ENCODE measurements around the gene NCL.
"Not testable (repeated sequence)": the region's sequence is repeated elsewhere in the genome, so short reads cannot be mapped to it uniquely, and the experiment has no call there.

DNA sequence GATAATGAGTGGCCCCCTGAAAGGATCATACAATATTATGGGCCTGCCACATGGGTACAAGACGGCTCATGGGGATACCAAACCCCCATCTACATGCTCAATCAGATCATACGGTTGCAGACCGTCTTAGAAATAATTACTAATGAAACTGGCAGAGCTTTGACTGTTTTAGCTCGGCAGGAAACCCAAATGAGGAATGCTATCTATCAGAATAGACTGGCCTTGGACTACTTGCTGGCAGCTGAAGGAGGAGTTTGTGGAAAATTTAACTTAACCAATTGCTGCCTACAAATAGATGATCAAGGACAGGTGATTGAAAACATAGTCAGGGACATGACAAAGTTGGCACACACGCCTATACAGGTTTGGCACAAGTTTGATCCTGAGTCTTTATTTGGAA, 56.6 kb downstream of the NCL start:
- TF ChIP-seq POLR2A, CTCF (IDR thresholded peaks at IDR 0.05): not testable (repeated sequence)

Data from esophagus squamous epithelium (tissue), 4 donors.